LNCAP (cell line): Measurements from ENCODE around the gene SNAPC5.

Experiments
- CTCF ChIP-seq: fragments of 450-650 bp; IDR thresholded peaks from 2 replicates; pipeline ENCODE4 v1.5.1; 2017; ENCODE audit warnings: mild to moderate bottlenecking

The SNAPC5 gene

GRCh38 chr15:66454143-66454542 is 43.4 kb downstream of the SNAPC5 start:
- TF ChIP-seq CTCF: no peak

- no peak for TF ChIP-seq CTCF
Measured at GRCh38 chr15:66452971-66453580, 44.5 kb downstream of the SNAPC5 start.

- TF ChIP-seq CTCF: no peak
Measured at GRCh38 chr15:66452420-66452819, 45.1 kb downstream of the SNAPC5 start.
